Nephron (organoid): Measurements from ENCODE around the gene RAET1E.

Experiments used
- H3K27ac Mint-ChIP-seq, 3 experiments: 2 replicates each; pipeline ENCODE4 v1.8.0; 2020; ENCODE audit warnings: mixed read lengths in 3 of 3, mild to moderate bottlenecking in 2 of 3, moderate library complexity in 1 of 3
- H3K27me3 Mint-ChIP-seq: 2 replicates; pipeline ENCODE4 v1.8.0; 2021; ENCODE audit warnings: low read depth, mild to moderate bottlenecking, moderate library complexity, mixed read lengths
- H3K36me3 Mint-ChIP-seq: 2 replicates; pipeline ENCODE4 v1.8.0; 2020; ENCODE audit warnings: low read depth, mixed read lengths
- H3K4me1 Mint-ChIP-seq: 2 replicates; pipeline ENCODE4 v1.8.0; 2020; ENCODE audit warnings: mixed read lengths
- H3K4me3 Mint-ChIP-seq, 3 experiments: 2 replicates each; pipeline ENCODE4 v1.8.0; 2020; ENCODE audit warnings: mild to moderate bottlenecking in 3 of 3, mixed read lengths in 3 of 3, moderate library complexity in 2 of 3
- H3K9me3 Mint-ChIP-seq: 2 replicates; pipeline ENCODE4 v1.8.0; 2020; ENCODE audit warnings: mixed read lengths
- TF ChIP-seq, protein P1 (sequence below), 3 experiments: fragments of 200-600 bp; sonication (generic); IDR thresholded peaks; one replicate each; pipeline ENCODE4 v1.5.0; 2021; ENCODE audit warnings: antibody characterized with exemption in 3 of 3; ENCODE audit not compliant: unreplicated experiment in 3 of 3

The RAET1E gene

DNA sequence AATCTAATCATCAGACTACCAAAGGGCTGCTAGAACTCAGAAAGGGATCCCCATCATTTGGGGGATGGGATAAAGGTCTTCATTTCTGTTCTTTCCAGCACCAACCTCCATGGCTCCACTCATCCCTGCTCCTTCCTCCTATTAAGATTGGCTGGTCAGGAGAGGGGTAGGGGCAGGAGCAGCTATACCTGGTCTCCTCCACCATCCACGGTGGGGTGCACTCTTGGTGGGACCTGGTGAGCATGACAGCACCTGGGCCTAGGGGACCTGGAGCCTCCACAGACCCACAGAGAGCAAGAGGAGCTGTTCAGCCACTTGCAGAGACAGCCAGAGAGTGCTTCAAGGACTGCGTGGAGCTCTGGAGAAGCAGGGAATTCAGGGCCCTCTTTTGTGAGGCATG, 37.8 kb upstream of the RAET1E start:
- Mint-ChIP-seq H3K9me3 (no peaks in the 10 kb centered on the region), H3K4me1 (peaks cover 8% of the 10 kb centered on the region), H3K27me3 (peaks cover 99% of the 10 kb centered on the region), H3K4me3 (no peak overlapping the region), H3K27ac (no peak overlapping the region), H3K36me3 (no peaks in the 10 kb centered on the region)
- TF ChIP-seq, protein P1, sequence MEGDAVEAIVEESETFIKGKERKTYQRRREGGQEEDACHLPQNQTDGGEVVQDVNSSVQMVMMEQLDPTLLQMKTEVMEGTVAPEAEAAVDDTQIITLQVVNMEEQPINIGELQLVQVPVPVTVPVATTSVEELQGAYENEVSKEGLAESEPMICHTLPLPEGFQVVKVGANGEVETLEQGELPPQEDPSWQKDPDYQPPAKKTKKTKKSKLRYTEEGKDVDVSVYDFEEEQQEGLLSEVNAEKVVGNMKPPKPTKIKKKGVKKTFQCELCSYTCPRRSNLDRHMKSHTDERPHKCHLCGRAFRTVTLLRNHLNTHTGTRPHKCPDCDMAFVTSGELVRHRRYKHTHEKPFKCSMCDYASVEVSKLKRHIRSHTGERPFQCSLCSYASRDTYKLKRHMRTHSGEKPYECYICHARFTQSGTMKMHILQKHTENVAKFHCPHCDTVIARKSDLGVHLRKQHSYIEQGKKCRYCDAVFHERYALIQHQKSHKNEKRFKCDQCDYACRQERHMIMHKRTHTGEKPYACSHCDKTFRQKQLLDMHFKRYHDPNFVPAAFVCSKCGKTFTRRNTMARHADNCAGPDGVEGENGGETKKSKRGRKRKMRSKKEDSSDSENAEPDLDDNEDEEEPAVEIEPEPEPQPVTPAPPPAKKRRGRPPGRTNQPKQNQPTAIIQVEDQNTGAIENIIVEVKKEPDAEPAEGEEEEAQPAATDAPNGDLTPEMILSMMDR (IDR thresholded peaks at IDR 0.05; ENCODE audit: unreplicated experiment in 3 of 3): no peak

DNA sequence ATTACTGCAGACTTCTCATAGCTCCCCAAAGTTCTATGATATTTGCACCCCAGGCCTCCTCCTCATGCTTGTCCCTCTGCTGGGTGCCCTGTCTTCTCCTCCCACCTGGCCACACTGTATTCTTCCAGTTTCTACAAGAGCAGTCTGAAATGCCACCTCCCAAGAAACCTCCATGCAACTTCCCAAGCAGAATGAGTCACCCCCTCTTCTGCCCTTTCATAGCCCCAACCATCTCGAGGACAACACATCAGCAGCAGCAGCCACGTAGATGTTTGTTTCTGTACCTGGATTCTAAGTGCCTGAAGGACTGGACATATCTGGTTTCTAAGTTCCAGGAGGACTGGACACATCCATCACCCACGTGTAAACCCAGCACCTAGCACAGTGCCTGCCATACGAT, 37.3 kb upstream of the RAET1E start:
- Mint-ChIP-seq H3K4me1 (peaks cover 8% of the 10 kb centered on the region), H3K9me3 (no peaks in the 10 kb centered on the region), H3K27me3 (peaks cover 99% of the 10 kb centered on the region), H3K36me3 (no peaks in the 10 kb centered on the region), H3K4me3 (no peak overlapping the region), H3K27ac (no peak overlapping the region)
- TF ChIP-seq, protein P1 (IDR thresholded peaks at IDR 0.05; ENCODE audit: unreplicated experiment in 3 of 3): no peak

DNA sequence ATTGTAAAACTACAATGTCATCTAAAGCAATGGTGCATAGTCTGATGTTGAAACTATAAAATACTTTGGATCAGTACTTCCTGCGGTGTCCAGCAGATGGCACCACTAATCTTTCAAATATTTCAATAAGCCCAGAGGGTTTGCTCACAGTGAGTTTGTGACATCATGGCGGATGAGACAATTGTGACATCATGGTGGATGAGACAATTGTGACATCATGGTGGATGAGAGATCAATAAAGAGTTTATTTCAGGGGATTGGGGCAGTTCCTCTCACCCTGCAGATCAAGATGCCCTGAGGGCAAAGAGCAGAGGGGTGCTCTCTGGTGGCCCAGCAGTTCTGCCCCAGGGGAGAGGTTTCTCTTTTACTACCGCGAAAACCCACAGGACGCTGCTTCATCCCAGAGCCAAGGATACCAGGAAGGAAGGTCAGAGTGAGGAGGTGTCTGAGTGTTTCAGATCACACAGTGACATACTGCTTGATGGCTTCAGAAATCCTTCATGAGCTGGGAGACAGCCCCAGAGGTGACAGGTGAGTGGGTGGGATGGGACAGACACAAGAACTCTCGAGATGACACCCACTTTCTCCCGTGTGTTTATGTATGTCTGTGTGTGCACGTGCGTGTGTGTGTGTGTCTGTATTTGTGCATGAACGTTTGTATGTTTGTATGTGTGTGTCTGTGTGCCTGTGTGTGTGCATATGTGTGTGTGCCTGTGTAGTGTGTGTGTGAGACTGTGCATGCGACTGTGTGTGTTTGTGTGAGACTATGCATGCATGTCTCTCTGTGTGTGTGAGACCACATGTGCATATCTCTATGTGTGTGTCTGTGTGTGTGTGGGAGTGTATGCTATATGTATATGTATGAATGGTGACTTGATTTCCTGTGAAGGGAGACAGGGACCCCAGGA, 36.6 kb upstream of the RAET1E start:
- Mint-ChIP-seq H3K4me1 (peaks cover 7% of the 10 kb centered on the region), H3K27ac (no peak overlapping the region), H3K9me3 (no peaks in the 10 kb centered on the region), H3K27me3 (peaks cover 99% of the 10 kb centered on the region), H3K4me3 (no peak overlapping the region), H3K36me3 (no peaks in the 10 kb centered on the region)
- TF ChIP-seq, protein P1 (IDR thresholded peaks at IDR 0.05; ENCODE audit: unreplicated experiment in 3 of 3): peak; percentile 67 to 92 (median 80)

DNA sequence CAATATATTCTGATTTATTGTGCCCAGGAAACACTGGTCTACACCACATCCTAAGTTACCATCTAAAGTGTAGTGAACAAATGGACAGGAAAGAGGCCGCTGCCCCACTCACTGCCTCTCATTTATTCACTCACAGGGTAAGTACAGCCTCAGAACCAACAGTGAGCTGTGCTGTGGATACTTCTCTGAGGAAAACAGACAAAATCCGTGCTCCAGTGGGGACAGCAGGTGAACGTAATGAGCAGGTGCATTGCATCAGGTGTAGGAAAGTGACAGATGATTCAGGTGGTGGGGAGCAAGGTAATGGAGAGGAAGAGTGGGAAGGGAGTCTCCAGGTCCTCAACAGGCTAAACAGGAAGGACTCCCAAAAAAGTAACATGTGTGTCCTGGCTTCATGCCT, 35.5 kb upstream of the RAET1E start:
- TF ChIP-seq, protein P1 (IDR thresholded peaks at IDR 0.05; ENCODE audit: unreplicated experiment in 3 of 3): no peak
- Mint-ChIP-seq H3K27me3 (peaks cover 99% of the 10 kb centered on the region), H3K9me3 (peaks cover 6% of the 10 kb centered on the region), H3K4me1 (no peaks in the 10 kb centered on the region), H3K4me3 (no peak overlapping the region), H3K27ac (no peak overlapping the region), H3K36me3 (no peaks in the 10 kb centered on the region)

DNA sequence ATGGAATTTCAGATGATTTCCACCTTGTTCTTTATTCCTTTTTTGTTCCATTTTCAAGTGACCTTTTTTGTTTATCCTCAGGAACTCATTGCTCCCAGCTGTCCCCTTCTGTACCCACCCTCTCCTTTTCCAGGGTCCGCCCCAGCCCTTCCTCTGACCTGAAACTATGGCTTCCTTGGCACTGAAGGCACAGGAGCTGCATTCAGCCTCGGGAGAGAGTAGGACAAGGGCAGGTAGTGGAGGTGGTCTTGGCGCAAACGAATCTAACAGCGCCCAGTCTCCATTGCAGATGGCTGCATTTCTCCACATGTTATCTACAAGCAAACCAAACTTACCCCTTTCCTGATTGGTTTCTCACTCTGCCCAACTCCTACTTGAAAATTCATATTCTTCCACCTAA, 35.1 kb upstream of the RAET1E start:
- H3K27ac Mint-ChIP-seq: no peak overlapping the region
- TF ChIP-seq, protein P1 (IDR thresholded peaks at IDR 0.05; ENCODE audit: unreplicated experiment in 3 of 3): no peak

DNA sequence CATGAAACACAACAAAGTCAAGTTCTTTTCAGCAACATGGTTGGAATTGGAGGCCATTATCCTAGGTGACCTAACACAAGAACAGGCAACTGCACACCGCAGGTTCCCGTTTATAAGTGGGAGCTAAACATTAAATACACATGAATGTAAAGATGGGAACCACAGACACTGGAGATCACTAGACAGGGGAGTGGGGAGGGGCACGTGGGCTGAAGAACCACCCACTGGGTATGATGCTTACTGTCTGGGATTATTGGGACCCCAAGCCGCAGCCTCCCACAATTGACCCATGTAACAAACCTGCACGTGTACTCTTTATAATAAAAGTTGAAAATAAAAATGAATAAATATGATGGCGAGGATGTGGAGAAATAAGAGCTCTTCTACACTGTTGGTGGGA, 33.6 kb upstream of the RAET1E start:
- H3K27me3 Mint-ChIP-seq: peaks cover 97% of the 10 kb centered on the region
- TF ChIP-seq, protein P1 (IDR thresholded peaks at IDR 0.05; ENCODE audit: unreplicated experiment in 3 of 3): no peak
- no peaks in the 10 kb centered on the region for H3K4me1 Mint-ChIP-seq
- H3K36me3 Mint-ChIP-seq: no peaks in the 10 kb centered on the region
- H3K27ac Mint-ChIP-seq: no peak overlapping the region
- peaks cover 7% of the 10 kb centered on the region for H3K9me3 Mint-ChIP-seq
- no peak overlapping the region for H3K4me3 Mint-ChIP-seq

More for the DNA sequence above, 35.1 kb upstream of the RAET1E start:
- Mint-ChIP-seq H3K4me1 (no peaks in the 10 kb centered on the region), H3K9me3 (peaks cover 7% of the 10 kb centered on the region), H3K4me3 (no peak overlapping the region), H3K36me3 (no peaks in the 10 kb centered on the region), H3K27me3 (peaks cover 99% of the 10 kb centered on the region)
